NB4 (cell line): ENCODE data around the gene DNMT3A.
A peak's percentile ranks its signal among the peaks of the same experiment; 100 is the strongest.

ENCODE experiments used
- DNase-seq: peaks from one replicate; pipeline ENCODE4 v3.0.0; 2010; ENCODE audit warnings: low read depth
- H3K4me3 ChIP-seq: one replicate; pipeline ENCODE4 v1.5.1; 2011; ENCODE audit warnings: mild to moderate bottlenecking, low read depth, low read length, moderate library complexity
- CTCF ChIP-seq: IDR thresholded peaks from one replicate; pipeline ENCODE4 v1.5.1; 2012; ENCODE audit warnings: low read depth, low read length
- MYC ChIP-seq: IDR thresholded peaks from 2 replicates; pipeline ENCODE4 v1.6.1; 2011; ENCODE audit warnings: low read depth, low read length
- POLR2A ChIP-seq: IDR thresholded peaks from 2 replicates; pipeline ENCODE4 v1.6.1; 2011; ENCODE audit warnings: mild to moderate bottlenecking; ENCODE audit not compliant: insufficient read length; ENCODE audit errors: extremely low read depth
- TF ChIP-seq, protein P1 (sequence below): IDR thresholded peaks from 2 replicates; pipeline ENCODE4 v1.6.1; 2011; ENCODE audit warnings: low read depth, low read length

DNMT3A gene

GRCh38 chr2:25281522-25281921 lies 60.2 kb downstream of the DNMT3A start:
- no peak for DNase-seq
- TF ChIP-seq CTCF (no peak), MYC (no peak), POLR2A (no peak)
- TF ChIP-seq, protein P1, sequence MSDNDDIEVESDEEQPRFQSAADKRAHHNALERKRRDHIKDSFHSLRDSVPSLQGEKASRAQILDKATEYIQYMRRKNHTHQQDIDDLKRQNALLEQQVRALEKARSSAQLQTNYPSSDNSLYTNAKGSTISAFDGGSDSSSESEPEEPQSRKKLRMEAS = no peak
- no peak overlapping the region for H3K4me3 ChIP-seq

DNA sequence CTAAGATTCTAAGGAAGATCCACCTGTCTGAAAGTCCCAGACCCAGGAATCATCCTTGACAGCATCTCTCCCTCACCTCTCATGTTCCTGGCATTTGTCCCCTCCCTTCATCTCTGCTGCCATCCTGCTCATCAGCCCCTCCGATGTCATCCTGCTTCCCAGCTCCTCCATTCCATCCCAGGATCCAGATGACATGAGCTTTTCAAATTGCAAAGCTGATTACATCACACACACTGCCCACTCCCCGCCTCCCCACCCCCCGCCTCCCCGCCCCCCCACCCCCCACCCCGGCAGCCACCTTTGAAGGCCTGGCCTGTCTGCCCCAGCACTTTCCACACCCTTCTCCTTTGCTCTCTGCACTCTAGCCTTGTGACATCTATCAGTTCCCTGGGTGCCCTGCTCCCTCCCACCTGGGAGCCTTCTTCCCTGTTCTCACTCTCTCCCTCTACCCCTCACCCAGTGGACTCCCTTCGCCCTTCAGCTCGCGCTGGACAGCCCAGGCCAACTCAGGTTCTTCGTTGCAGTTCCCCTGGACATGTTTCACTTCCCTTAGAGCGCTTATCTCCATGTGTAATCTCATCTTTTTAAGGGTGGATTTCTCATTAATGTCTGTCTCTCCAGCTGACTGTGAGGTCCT lies 61.6 kb downstream of the DNMT3A start:
- H3K4me3 ChIP-seq = no peak overlapping the region
- TF ChIP-seq, protein P1 = no peak
- TF ChIP-seq CTCF (no peak), POLR2A (no peak), MYC (no peak)
- DNase-seq = peak; percentile 36

DNA sequence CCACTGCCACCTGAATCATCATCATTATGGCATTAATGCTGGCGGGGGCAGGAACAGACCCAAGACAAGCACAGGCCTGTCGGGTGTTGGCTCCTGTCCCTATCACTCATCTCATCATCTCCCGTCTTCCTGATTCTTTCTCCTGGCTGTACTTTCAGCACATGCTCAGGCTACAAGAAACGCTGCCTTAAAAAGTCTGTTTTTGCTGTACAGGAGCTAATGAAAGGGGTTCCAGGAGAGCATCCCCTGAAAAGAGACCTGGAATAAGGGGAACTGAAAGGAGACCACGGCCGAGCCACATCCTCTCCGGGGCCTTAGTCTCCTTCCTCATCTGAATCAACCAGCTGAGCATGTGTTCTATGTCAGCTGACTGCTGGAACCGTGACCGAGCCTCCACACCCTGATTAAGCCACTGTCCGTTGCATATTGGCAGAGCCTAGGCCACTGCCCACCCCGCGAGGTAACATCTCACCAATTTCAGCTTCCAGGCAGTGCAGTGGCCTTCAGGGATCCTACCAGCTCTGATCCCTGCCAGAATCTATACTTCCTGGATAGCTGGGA lies 62.6 kb downstream of the DNMT3A start:
- no peak overlapping the region for H3K4me3 ChIP-seq
- TF ChIP-seq CTCF = no peak
- no peak for TF ChIP-seq POLR2A
- TF ChIP-seq MYC = peak; percentile 85
- TF ChIP-seq, protein P1 = peak; percentile 91
- peak; percentile 87 for DNase-seq

GRCh38 chr2:25276569-25277465 lies 64.9 kb downstream of the DNMT3A start:
- H3K4me3 ChIP-seq = no peak overlapping the region
- no peak for DNase-seq
- TF ChIP-seq POLR2A (no peak), MYC (no peak), CTCF (no peak)
- TF ChIP-seq, protein P1 = no peak

- TF ChIP-seq CTCF = no peak
- TF ChIP-seq POLR2A = no peak
- TF ChIP-seq, protein P1 = no peak
- TF ChIP-seq MYC = no peak
- no peak for DNase-seq
- H3K4me3 ChIP-seq = no peak overlapping the region
Measured at GRCh38 chr2:25275575-25275965, 66.2 kb downstream of the DNMT3A start.
